ENCODE measurements around the gene BNIP1. TPM values are rescaled to one million over a fixed set of nuclear protein-coding genes. Genes with fewer than 3 reads are reported as not detected.

BNIP1 gene
- total RNA-seq, 1 donor from 2014 or later, result 8.4 TPM

DNA sequence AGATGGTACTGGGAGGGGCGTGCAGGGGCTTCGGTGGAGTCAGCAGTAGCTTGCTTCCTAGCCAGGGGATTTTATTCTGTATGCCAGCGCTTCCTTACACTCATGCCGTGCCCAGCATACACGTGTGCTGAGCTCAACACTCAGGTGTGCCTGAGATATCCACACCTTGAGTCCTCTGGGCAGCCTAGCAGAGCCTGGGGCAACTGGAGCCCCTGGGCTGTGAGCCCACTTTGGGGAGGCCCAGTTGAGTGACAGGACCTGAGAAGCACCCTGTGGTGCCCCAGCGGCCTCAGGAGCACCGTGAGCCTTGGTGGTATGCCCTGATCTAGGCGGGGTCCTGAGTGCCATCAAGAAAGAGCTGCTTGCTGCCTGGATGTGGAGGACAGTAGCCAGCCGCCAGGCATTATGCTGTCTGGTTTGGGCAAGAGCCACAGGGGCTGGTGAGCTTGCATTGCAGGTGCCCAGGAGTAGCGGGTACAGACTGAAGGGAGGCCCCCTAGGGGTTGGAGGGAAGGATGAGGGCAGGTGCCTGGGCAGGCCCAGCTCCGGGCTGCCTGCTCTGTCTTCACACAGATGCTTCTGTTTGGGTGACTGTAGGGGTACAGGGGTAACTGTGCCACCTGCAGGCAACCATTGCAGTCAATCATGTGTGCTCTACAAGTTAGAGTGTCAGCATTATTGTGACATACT, 42.9 kb downstream of the BNIP1 start:
- Histone ChIP-seq H3K4me1 (no peaks in the 10 kb centered on the region), H3K9me3 (no peaks in the 10 kb centered on the region), H3K27me3 (ENCODE audit: low read depth) (no peaks in the 10 kb centered on the region), H3K27ac (no peak overlapping the region), H3K4me3 (no peak overlapping the region), H3K36me3 (no peaks in the 10 kb centered on the region)
- peak in 1 of 2 donors; percentile 45 for ATAC-seq
- TF ChIP-seq, protein P1, sequence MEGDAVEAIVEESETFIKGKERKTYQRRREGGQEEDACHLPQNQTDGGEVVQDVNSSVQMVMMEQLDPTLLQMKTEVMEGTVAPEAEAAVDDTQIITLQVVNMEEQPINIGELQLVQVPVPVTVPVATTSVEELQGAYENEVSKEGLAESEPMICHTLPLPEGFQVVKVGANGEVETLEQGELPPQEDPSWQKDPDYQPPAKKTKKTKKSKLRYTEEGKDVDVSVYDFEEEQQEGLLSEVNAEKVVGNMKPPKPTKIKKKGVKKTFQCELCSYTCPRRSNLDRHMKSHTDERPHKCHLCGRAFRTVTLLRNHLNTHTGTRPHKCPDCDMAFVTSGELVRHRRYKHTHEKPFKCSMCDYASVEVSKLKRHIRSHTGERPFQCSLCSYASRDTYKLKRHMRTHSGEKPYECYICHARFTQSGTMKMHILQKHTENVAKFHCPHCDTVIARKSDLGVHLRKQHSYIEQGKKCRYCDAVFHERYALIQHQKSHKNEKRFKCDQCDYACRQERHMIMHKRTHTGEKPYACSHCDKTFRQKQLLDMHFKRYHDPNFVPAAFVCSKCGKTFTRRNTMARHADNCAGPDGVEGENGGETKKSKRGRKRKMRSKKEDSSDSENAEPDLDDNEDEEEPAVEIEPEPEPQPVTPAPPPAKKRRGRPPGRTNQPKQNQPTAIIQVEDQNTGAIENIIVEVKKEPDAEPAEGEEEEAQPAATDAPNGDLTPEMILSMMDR (IDR thresholded peaks at IDR 0.05), result no peak
- intact Hi-C loops (cut with DNase I), result no loop called here
- DNase-seq, result no peak

DNA sequence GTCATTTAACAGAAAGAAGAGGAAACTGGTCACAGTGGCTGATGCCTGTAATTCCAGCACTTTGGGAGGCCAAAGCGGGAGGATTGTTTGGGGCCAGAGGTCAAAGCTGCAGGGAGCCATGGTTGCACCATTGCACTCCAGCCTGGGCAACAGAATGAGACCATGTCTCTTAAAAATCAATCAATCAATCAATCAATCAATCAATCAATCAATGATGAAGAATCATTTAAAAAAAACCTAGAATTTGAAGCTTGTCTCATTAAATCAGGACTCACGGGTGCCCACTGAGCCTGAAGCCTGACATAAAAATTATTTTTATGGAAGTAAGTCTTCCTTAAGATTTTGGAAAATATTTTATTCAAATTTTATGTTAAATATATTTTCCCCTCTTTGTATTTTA, 43.9 kb downstream of the BNIP1 start:
- Histone ChIP-seq H3K36me3 (no peaks in the 10 kb centered on the region), H3K9me3 (no peaks in the 10 kb centered on the region), H3K27ac (no peak overlapping the region), H3K27me3 (ENCODE audit: low read depth) (no peaks in the 10 kb centered on the region), H3K4me3 (no peak overlapping the region), H3K4me1 (no peaks in the 10 kb centered on the region)
- no peak for DNase-seq
- no peak for ATAC-seq
- intact Hi-C loops (cut with DNase I), result no loop called here
- TF ChIP-seq, protein P1 (IDR thresholded peaks at IDR 0.05), result no peak

DNA sequence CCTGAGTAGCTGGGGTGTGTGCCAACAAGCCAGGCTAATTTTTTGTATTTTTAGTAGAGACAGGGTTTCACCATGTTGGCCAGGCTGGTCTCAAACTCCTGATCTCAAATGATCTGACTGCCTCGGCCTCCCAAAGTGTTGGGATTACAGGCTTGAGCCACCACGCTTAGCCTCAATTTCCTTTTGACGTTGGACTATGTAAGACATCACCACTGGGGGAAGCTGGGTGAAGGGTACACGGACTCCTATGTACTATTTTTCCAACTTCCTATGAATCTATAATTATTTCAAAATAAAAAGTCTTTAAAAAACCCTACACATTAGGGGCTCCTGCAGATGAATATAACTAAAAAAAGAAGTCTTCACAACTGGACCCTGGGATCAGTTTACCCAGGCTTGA, 46.7 kb downstream of the BNIP1 start:
- intact Hi-C loops (cut with DNase I), result no loop called here
- Histone ChIP-seq H3K27ac (no peak overlapping the region), H3K4me1 (no peaks in the 10 kb centered on the region), H3K27me3 (ENCODE audit: low read depth) (peaks cover 1% of the 10 kb centered on the region), H3K4me3 (no peak overlapping the region), H3K9me3 (no peaks in the 10 kb centered on the region), H3K36me3 (no peaks in the 10 kb centered on the region)
- ATAC-seq (no peak), DNase-seq (no peak)
- TF ChIP-seq, protein P1 (IDR thresholded peaks at IDR 0.05), result no peak

DNA sequence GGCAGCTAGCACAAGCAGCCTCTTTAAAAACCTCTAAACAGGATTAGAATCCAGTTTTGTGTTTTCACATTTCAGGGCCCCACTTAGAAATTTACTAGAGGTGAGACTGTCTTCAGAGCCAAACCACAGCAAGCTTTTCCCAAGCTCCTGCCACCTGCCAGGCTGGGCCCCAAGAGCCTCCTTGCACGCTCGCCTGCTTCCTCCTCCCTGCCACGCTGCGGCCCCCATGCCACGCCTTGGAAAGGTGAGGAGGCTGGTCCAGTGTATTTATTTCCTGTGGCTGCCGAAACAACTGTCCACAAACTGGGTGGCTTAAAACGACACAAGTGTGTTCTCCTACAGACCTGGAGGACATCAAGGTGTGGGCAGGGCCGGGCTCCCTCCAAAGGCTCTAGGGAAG, 47.2 kb downstream of the BNIP1 start:
- Histone ChIP-seq H3K27me3 (ENCODE audit: low read depth) (peaks cover 4% of the 10 kb centered on the region), H3K9me3 (no peaks in the 10 kb centered on the region), H3K27ac (no peak overlapping the region), H3K4me1 (no peaks in the 10 kb centered on the region), H3K36me3 (no peaks in the 10 kb centered on the region), H3K4me3 (no peak overlapping the region)
- DNase-seq (no peak), ATAC-seq (no peak)
- TF ChIP-seq, protein P1 (IDR thresholded peaks at IDR 0.05), result no peak
- intact Hi-C loops (cut with DNase I), result no loop called here

DNA sequence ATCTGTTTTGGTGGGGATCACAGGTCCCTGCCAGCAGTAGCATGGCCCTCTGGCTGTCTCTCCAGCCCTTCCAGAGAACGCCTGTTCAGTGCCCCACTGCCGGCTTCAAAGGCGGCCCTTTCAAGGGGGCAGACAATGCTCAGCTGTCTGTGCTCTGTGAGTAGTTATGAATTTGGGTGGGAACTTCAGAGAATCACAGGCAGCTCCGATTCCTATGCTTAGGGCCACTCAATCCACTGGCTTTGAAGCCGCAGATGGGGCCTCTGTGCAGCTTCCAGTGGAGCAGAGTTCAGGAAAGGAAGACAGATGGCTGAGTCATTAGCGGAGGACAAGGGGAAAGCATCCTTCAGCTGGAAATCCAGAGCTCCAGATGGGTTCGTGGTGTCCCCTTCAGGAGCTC, 48.2 kb downstream of the BNIP1 start:
- no peaks in the 10 kb centered on the region for H3K36me3 ChIP-seq
- TF ChIP-seq, protein P1 (IDR thresholded peaks at IDR 0.05), result no peak
- no peak overlapping the region for H3K27ac ChIP-seq
- no peak overlapping the region for H3K4me3 ChIP-seq
- ATAC-seq (no peak), DNase-seq (no peak)
- no peaks in the 10 kb centered on the region for H3K9me3 ChIP-seq
- peaks cover 4% of the 10 kb centered on the region for H3K27me3 ChIP-seq (ENCODE audit: low read depth)
- intact Hi-C loops (cut with DNase I), result no loop called here
- H3K4me1 ChIP-seq, result no peaks in the 10 kb centered on the region
